Prostate gland (tissue), 2 donors: ENCODE measurements around the gene ARL4C.

ENCODE experiments used
- POLR2A ChIP-seq: fragments of 450-650 bp; IDR thresholded peaks from one replicate; pipeline ENCODE4 v1.6.1; 2016; ENCODE audit warnings: antibody characterized with exemption, mild to moderate bottlenecking
- POLR2AphosphoS5 ChIP-seq: sonication (generic); formaldehyde crosslinking; IDR thresholded peaks from one replicate; pipeline ENCODE4 v1.6.1; 2017; ENCODE audit warnings: antibody characterized with exemption
- TF ChIP-seq, protein P1 (sequence below), 4 experiments: fragments of 200-600 bp in 2 of 4; fragments of 450-650 bp in 2 of 4; sonication (generic) in 2 of 4; IDR thresholded peaks; 1 replicate in 3 of 4; 2 replicates in 1 of 4; pipeline ENCODE4 v1.5.1; 2016 to 2019; ENCODE audit warnings: antibody characterized with exemption in 4 of 4, mild to moderate bottlenecking in 2 of 4, moderate library complexity in 2 of 4

- TF ChIP-seq, protein P1, sequence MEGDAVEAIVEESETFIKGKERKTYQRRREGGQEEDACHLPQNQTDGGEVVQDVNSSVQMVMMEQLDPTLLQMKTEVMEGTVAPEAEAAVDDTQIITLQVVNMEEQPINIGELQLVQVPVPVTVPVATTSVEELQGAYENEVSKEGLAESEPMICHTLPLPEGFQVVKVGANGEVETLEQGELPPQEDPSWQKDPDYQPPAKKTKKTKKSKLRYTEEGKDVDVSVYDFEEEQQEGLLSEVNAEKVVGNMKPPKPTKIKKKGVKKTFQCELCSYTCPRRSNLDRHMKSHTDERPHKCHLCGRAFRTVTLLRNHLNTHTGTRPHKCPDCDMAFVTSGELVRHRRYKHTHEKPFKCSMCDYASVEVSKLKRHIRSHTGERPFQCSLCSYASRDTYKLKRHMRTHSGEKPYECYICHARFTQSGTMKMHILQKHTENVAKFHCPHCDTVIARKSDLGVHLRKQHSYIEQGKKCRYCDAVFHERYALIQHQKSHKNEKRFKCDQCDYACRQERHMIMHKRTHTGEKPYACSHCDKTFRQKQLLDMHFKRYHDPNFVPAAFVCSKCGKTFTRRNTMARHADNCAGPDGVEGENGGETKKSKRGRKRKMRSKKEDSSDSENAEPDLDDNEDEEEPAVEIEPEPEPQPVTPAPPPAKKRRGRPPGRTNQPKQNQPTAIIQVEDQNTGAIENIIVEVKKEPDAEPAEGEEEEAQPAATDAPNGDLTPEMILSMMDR (IDR thresholded peaks at IDR 0.05), result no peak
- no peak for TF ChIP-seq POLR2A
- no peak for TF ChIP-seq POLR2AphosphoS5
These were observed 6.0 kb upstream of the ARL4C start for GRCh38 chr2:234502919-234503285.
